ENCODE measurements around the gene DARS1.

- no peak for TF ChIP-seq CTCF (IDR thresholded peaks at IDR 0.05)
- no peak for TF ChIP-seq POLR2A (IDR thresholded peaks at IDR 0.05)
Observed at GRCh38 chr2:135984199-135985017, 1.0 kb downstream of the DARS1 start.
